Activated T-cell treated with anti-CD3 and anti-CD28 coated beads, Interleukin-2, amount 50 U/mL, for 24 hours (primary cell): ENCODE results near the gene COX6B1.
A peak's percentile ranks its signal among the peaks of the same experiment; 100 is the strongest.

Source experiments
- DNase-seq: peaks from one replicate; pipeline ENCODE4 v3.0.0-alpha.2; 2020
- H3K27ac Mint-ChIP-seq: 2 replicates; pipeline ENCODE4 v1.8.0; 2020; ENCODE audit warnings: mild to moderate bottlenecking, mixed read lengths
- H3K27me3 Mint-ChIP-seq: 2 replicates; pipeline ENCODE4 v1.8.0; 2020; ENCODE audit warnings: mixed read lengths
- H3K36me3 Mint-ChIP-seq: 2 replicates; pipeline ENCODE4 v1.8.0; 2020; ENCODE audit warnings: low read depth, mixed read lengths
- H3K4me1 Mint-ChIP-seq: 2 replicates; pipeline ENCODE4 v1.8.0; 2020; ENCODE audit warnings: low read depth, mixed read lengths
- H3K4me3 Mint-ChIP-seq: 2 replicates; pipeline ENCODE4 v1.8.0; 2020; ENCODE audit warnings: mild to moderate bottlenecking, moderate library complexity, mixed read lengths
- H3K9me3 Mint-ChIP-seq: 2 replicates; pipeline ENCODE4 v1.8.0; 2020; ENCODE audit warnings: mixed read lengths

COX6B1 gene

GRCh38 chr19:35702223-35703012 is 54.3 kb downstream of the COX6B1 start:
- H3K4me1 Mint-ChIP-seq, result peaks cover 8% of the 10 kb centered on the region
- H3K9me3 Mint-ChIP-seq, result no peaks in the 10 kb centered on the region
- H3K27me3 Mint-ChIP-seq, result no peaks in the 10 kb centered on the region
- H3K27ac Mint-ChIP-seq, result peak overlapping the region; percentile 90
- H3K4me3 Mint-ChIP-seq, result peak overlapping the region; percentile 88
- peaks cover 2% of the 10 kb centered on the region for H3K36me3 Mint-ChIP-seq
- DNase-seq, result peak; percentile 90

DNA sequence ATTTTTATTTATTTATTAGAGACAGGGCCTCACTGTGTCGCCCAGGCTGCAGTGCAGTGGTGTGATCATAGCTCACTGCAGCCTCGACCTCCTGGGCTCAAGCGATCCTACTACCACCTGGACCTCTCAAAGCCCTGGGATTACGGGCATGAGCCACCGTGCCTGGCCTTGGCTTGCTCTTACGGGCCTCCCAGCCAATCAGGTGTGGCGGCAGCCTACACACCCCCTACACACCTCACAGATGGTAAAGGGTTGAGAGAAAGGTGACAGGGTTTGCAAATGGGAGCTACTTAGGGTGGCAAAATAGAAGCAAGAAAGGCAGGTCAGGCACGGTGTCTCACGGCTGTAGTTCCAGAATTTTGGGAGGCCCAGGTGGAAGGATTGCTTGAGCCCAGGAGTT is 55.2 kb downstream of the COX6B1 start:
- Mint-ChIP-seq H3K27me3 (no peaks in the 10 kb centered on the region), H3K27ac (no peak overlapping the region), H3K36me3 (peaks cover 2% of the 10 kb centered on the region), H3K4me3 (no peak overlapping the region), H3K4me1 (peaks cover 11% of the 10 kb centered on the region), H3K9me3 (no peaks in the 10 kb centered on the region)
- DNase-seq, result no peak

DNA sequence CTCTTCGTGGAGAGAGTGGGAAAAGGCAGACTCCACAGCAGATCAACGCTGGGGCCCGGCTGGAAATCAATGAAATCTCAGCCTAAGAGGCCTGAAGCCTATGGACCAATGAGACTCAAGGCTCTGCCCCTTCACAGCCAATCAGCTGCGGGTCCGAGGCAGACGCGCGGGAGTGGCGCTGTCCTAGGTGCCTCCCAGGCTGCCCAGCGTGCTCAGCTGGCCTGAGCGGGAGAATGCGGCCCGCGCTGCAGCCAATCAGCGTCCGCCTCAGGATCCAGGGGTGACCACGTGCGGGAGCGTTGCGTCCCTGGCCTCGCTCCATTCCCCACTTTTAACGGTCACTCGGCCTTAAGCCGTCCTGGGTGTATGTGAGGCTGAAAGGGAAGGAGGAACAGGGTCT is 56.1 kb downstream of the COX6B1 start, which contains the start of gene ZBTB32:
Gene ZBTB32, plus strand, starts transcription at position 341 of the 400 bp plus-strand sequence. CDS start 10,069 bp downstream, outside the sequence.
- no peak for DNase-seq
- H3K4me3 Mint-ChIP-seq, result no peak within 1 kb of the TSS

More for the DNA sequence above, 56.1 kb downstream of the COX6B1 start, which contains the start of gene ZBTB32:
- Mint-ChIP-seq H3K4me1 (peaks cover 17% of the 10 kb centered on the region), H3K36me3 (peaks cover 3% of the 10 kb centered on the region), H3K9me3 (no peaks in the 10 kb centered on the region), H3K27ac (no peak within 1 kb of the TSS), H3K27me3 (no peaks in the 10 kb centered on the region)
